GM12873 (cell line): ENCODE measurements around the gene PRLR.

Experiments
- TF ChIP-seq, protein P1 (sequence below): IDR thresholded peaks from 2 replicates; pipeline ENCODE4 v1.5.1; 2012; ENCODE audit warnings: low read depth, mild to moderate bottlenecking, moderate library complexity, low read length, control low read depth; ENCODE audit not compliant: insufficient read depth; ENCODE audit errors: missing control alignments

PRLR gene

DNA sequence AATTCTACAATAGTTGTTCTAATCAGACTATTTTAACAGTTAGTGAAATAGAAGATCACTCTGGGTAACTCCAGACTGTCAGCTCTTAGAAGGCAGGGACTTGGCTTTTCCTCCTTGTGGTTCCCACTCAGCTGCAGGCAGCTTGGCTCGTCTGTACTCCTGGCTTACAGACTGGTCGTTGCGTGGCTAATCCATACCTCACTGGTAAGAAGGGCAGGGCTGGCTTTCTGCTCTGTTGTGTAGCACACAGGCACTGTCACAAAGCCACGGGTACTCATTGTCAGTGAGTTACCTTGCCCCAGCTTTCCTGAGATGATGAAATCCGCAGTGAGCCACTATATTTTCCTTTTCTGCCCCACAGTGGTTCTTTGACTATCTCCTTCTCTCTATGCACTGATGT lies 1.8 kb upstream of the PRLR start:
- TF ChIP-seq, protein P1, sequence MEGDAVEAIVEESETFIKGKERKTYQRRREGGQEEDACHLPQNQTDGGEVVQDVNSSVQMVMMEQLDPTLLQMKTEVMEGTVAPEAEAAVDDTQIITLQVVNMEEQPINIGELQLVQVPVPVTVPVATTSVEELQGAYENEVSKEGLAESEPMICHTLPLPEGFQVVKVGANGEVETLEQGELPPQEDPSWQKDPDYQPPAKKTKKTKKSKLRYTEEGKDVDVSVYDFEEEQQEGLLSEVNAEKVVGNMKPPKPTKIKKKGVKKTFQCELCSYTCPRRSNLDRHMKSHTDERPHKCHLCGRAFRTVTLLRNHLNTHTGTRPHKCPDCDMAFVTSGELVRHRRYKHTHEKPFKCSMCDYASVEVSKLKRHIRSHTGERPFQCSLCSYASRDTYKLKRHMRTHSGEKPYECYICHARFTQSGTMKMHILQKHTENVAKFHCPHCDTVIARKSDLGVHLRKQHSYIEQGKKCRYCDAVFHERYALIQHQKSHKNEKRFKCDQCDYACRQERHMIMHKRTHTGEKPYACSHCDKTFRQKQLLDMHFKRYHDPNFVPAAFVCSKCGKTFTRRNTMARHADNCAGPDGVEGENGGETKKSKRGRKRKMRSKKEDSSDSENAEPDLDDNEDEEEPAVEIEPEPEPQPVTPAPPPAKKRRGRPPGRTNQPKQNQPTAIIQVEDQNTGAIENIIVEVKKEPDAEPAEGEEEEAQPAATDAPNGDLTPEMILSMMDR: no peak

DNA sequence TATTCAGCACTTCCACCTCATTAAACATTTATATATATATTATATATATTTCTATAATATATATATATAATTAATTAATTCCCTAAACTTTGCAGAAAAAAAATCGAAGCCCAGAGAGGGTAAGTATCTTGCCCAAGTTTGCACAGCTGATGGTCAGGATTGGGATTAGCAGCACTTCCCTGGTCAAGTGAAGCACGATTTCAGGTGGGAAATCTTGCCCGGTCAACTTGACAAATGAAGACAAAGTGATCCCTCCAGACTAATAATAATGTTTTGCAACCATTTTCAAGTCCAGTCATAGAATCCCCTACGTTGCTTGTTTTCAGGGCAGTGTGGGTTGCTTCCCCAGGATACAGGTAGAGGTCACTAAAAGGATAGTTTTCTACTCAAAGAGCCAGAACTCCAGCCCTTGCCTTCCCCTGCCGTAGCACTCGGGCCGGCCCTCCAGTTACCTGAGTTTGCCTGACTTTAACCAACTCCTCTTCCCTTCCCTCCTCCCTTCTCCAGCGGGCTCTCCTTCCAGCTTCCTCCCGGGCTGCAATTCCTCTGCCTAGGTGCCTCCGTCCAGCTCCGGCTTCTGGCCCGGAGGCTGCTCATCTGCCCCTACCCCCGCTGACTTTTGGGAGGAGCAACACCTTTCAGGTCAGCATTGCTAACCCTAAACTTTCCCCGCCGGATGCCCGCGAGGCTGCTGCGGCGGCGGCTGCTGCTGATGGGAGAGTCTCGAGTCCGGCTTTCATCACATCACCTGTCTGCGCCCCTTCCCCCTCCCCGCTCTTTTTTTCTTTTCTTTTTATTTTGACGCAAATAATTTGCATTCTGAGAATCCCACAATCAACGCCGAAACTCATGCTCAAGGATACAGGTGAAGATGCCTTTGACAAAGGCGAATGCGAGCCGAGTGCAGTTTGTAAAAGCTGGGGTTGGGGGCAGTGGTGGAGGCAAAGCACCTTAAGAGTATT lies 930 bp downstream of the PRLR start:
- TF ChIP-seq, protein P1: peak; percentile 19

GRCh38 chr5:35228310-35228709 lies 2.0 kb downstream of the PRLR start:
- TF ChIP-seq, protein P1: no peak

DNA sequence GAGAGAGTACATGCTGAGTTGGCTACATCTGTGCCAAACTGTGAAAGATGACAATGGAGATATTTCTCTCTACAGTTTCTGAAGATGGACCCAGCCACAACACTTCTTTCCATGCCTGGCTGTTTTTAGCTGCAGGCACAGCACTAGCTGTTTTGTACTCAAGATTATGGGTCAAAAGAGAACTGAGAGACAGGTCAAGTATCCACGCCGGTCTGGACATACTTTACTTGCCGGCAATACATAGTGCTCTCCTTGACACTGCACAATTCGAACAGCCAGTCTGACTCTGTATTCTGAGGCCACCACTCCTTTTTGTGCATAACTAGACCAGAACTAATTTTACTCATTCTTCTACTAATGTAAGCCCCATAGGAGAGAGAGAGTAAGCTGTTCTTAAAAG lies 2.6 kb downstream of the PRLR start:
- TF ChIP-seq, protein P1: no peak

GRCh38 chr5:35223787-35224395 lies 6.4 kb downstream of the PRLR start:
- TF ChIP-seq, protein P1: no peak

- TF ChIP-seq, protein P1: no peak
Observed at GRCh38 chr5:35220967-35221366, 9.3 kb downstream of the PRLR start.

DNA sequence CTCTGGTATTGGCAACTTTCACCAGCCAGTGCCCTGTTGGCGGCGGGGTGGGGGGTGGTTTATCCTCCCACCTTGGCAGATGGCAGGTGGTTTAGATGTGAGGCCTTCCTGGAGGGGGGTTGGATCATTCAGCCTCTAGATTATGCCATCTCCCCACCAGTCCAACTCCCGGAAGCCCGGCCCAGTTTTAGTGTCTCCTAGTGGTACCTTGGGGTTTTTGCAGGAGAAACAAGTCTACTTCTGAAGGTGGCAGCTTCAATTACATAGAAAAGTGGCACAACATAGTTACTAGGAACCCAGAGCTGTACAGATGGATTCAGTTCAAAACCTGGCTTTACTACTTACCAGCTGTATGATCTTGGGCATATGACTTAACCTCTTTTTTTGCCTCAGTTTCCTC lies 11.3 kb downstream of the PRLR start:
- TF ChIP-seq, protein P1: no peak
